HEK293T (cell line): ENCODE results near the gene GPD2.

Source experiments
- SUZ12 ChIP-seq: fragments of 450-650 bp; IDR thresholded peaks from 2 replicates; pipeline ENCODE4 v1.6.1; 2016; ENCODE audit warnings: mild to moderate bottlenecking
- TF ChIP-seq, protein P1 (sequence below): fragments of 450-650 bp; IDR thresholded peaks from 2 replicates; pipeline ENCODE4 v1.6.1; 2016

DNA sequence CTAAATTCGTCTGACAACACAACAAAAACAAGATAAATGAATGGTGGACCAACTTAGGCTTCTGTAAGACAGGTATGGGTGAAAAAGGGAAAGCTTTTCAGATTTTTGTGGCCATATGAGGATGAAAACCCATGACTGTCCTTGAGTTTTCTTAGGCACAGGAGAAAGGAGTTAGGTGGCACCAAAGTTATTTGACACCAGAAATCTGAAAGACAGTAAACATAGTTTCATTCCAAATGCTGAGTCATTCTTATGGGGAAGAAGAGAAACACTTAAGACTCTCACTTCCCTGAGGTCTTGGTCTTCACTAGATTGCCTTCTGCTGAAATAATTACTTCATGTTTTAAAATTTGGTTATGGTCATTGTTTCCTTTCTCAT lies 5.2 kb upstream of the GPD2 start:
- no peak for TF ChIP-seq SUZ12
- TF ChIP-seq, protein P1, sequence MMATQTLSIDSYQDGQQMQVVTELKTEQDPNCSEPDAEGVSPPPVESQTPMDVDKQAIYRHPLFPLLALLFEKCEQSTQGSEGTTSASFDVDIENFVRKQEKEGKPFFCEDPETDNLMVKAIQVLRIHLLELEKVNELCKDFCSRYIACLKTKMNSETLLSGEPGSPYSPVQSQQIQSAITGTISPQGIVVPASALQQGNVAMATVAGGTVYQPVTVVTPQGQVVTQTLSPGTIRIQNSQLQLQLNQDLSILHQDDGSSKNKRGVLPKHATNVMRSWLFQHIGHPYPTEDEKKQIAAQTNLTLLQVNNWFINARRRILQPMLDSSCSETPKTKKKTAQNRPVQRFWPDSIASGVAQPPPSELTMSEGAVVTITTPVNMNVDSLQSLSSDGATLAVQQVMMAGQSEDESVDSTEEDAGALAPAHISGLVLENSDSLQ = no peak
